Right ventricle myocardium inferior (tissue), 1 donor: ENCODE measurements around the gene SERPING1. TPM values are rescaled to one million over a fixed set of nuclear protein-coding genes. Genes with fewer than 3 reads are reported as not detected.

Experiments
- ATAC-seq: fragments of 200-7000 bp; cut with Tn5 transposase; one replicate; pipeline ENCODE4 v1.9.1; 2020; ENCODE audit warnings: mild to moderate bottlenecking, moderate library complexity
- DNase-seq: peaks from one replicate; pipeline ENCODE4 v3.0.0; 2021; ENCODE audit errors: missing footprints
- intact Hi-C: fragments of 100-400 bp; cut with DNase I; formaldehyde crosslinking; loops from one replicate; pipeline ENCODE4 v1.11.0; 2022
- total RNA-seq: library from RNA; stranded (reverse); fragmentation: NEBNext Ultra II Directional; extraction: Animal tissue kit (Norgen Biotek cat#: 25700); gene quantifications from one replicate; pipeline ENCODE4 v1.2.1, GENCODE V29; 2021
- donor health status: DM: no; HTN: yes; CAD: no; lungs with severe emphysema.

The SERPING1 gene
- total RNA-seq, 1 donor from 2014 or later, result 157 TPM

- DNase-seq (no peak), ATAC-seq (no peak)
- intact Hi-C loops, result no loop called here
Observed at GRCh38 chr11:57632116-57632515, 34.6 kb downstream of the SERPING1 start.

- intact Hi-C loops, result no loop called here
- no peak for ATAC-seq
- no peak for DNase-seq
Observed at GRCh38 chr11:57633394-57634070, 36.0 kb downstream of the SERPING1 start.

- intact Hi-C loops, result no loop called here
- no peak for ATAC-seq
- DNase-seq, result no peak
Observed at GRCh38 chr11:57634311-57634710, 36.8 kb downstream of the SERPING1 start.

GRCh38 chr11:57635246-57635645 is 37.8 kb downstream of the SERPING1 start:
- ATAC-seq, result no peak
- DNase-seq, result no peak
- intact Hi-C loops, result no loop called here

- intact Hi-C loops, result no loop called here
- ATAC-seq, result peak; percentile 9
- DNase-seq, result no peak
Observed at GRCh38 chr11:57637626-57638004, 40.1 kb downstream of the SERPING1 start.

- peak; percentile 82 for DNase-seq
- peak; percentile 87 for ATAC-seq
- intact Hi-C loops, result no loop called here
Observed at GRCh38 chr11:57638005-57638781, 40.7 kb downstream of the SERPING1 start.

GRCh38 chr11:57638811-57639320 is 41.4 kb downstream of the SERPING1 start:
- ATAC-seq, result no peak
- no peak for DNase-seq
- intact Hi-C loops, result no loop called here

GRCh38 chr11:57639321-57640067 is 42.0 kb downstream of the SERPING1 start:
- intact Hi-C loops, result loop anchor here (2.0 to 5.0 kb wide), 2 partner anchors 183 to 292 kb away; no protein-coding TSS in a partner anchor
- no peak for DNase-seq
- ATAC-seq, result no peak

- intact Hi-C loops, result loop anchor here (2.0 to 5.0 kb wide), 2 partner anchors 183 to 293 kb away; no protein-coding TSS in a partner anchor
- DNase-seq (no peak), ATAC-seq (no peak)
Observed at GRCh38 chr11:57640068-57640800, 42.7 kb downstream of the SERPING1 start.

- intact Hi-C loops, result loop anchor here (2.0 to 5.0 kb wide), 2 partner anchors 184 to 294 kb away; no protein-coding TSS in a partner anchor
- no peak for DNase-seq
- peak; percentile 36 for ATAC-seq
Observed at GRCh38 chr11:57641011-57641807, 43.7 kb downstream of the SERPING1 start.

GRCh38 chr11:57643802-57644201 is 46.3 kb downstream of the SERPING1 start:
- no peak for DNase-seq
- intact Hi-C loops, result loop anchor here (2.0 to 5.0 kb wide), 2 partner anchors 75 to 297 kb away; no protein-coding TSS in a partner anchor
- no peak for ATAC-seq

- DNase-seq, result peak; percentile 88
- intact Hi-C loops, result loop anchor here (2.0 to 5.0 kb wide), 2 partner anchors 76 to 298 kb away; no protein-coding TSS in a partner anchor
- ATAC-seq, result peak; percentile 76
Observed at GRCh38 chr11:57644748-57645688, 47.5 kb downstream of the SERPING1 start.

GRCh38 chr11:57645689-57646085 is 48.2 kb downstream of the SERPING1 start:
- intact Hi-C loops, result loop anchor here (2.0 kb wide), 1 partner anchor 77 kb away; no protein-coding TSS in a partner anchor
- ATAC-seq (peak; percentile 9), DNase-seq (no peak)

- ATAC-seq (no peak), DNase-seq (no peak)
- intact Hi-C loops, result no loop called here
Observed at GRCh38 chr11:57646194-57646798, 48.8 kb downstream of the SERPING1 start.

- DNase-seq, result no peak
- intact Hi-C loops, result no loop called here
- ATAC-seq, result no peak
Observed at GRCh38 chr11:57646799-57647303, 49.4 kb downstream of the SERPING1 start.

- no peak for ATAC-seq
- DNase-seq, result no peak
- intact Hi-C loops, result no loop called here
Observed at GRCh38 chr11:57647372-57647771, 49.9 kb downstream of the SERPING1 start.
